Activated CD8-positive, alpha-beta memory T cell treated with anti-CD3 and anti-CD28 coated beads, Interleukin-2, amount 50 U/mL, for 24 hours (primary cell): Measurements from ENCODE around the gene SLIRP.
"Not testable (repeated sequence)": the region's sequence is repeated elsewhere in the genome, so short reads cannot be mapped to it uniquely, and the experiment has no call there.

Source experiments
- DNase-seq: peaks from one replicate; pipeline ENCODE4 v3.0.0-alpha.2; 2020; ENCODE audit errors: extremely low read depth

The SLIRP gene

GRCh38 chr14:77741438-77741837 is 33.5 kb downstream of the SLIRP start:
- no peak for DNase-seq

- no peak for DNase-seq
Measured at GRCh38 chr14:77746064-77746702, 38.3 kb downstream of the SLIRP start.

DNA sequence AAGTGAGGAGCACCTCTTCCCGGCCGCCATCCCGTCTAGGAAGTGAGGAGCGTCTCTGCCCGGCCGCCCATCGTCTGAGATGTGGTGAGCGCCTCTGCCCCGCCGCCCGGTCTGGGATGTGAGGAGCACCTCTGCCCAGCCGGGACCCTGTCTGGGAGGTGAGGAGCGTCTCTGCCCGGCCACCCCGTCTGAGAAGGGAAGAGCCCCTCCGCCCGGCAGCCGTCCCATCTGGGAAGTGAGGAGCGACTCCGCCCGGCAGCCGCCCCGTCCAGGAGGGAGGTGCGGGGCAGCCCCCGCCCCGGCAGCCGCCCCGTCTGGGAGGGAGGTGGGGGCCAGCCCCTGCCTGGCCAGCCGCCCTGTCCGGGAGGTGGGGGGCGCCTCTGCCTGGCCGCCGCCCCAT is 39.5 kb downstream of the SLIRP start:
- DNase-seq: not testable (repeated sequence)

- no peak for DNase-seq
Measured at GRCh38 chr14:77752266-77752665, 44.4 kb downstream of the SLIRP start.

DNA sequence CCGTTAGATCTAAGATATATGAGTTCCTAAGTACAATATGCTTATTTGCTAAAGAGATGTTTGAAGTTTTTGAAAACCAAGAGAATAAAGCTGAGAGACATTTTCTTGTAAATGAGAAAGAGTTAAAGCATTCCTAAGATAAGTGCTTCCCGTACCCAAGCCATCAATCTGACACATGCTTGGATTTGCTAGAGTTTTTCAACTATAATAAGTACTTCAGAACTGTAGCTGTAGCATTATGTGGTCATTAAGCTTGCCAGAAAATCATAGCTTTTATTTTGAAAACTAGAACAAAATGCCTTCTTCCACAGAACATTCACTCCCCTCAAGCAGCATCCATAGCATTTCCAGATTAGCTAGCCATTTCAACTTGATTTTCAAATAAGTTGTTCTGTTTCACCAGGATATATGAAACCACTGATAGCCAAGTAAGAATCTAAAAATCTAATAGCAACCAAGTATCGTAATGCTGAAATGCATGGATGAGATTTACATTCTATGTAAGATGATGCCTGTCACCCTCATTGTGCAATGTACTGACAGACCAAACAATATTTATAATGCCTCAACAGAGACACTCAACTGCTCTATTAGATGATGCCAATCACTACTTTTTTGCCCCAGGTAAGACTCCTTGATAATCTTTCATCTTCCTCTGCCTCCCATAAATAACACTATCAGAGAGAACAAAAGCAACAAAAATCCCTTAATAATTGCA is 45.1 kb downstream of the SLIRP start:
- DNase-seq: no peak

GRCh38 chr14:77760381-77761204 is 52.7 kb downstream of the SLIRP start, which contains the start of gene SNW1:
Gene SNW1, minus strand, starts transcription at chr14:77761156. Its CDS starts 29 bp downstream, at chr14:77761127.
- DNase-seq: peak; percentile 86

DNA sequence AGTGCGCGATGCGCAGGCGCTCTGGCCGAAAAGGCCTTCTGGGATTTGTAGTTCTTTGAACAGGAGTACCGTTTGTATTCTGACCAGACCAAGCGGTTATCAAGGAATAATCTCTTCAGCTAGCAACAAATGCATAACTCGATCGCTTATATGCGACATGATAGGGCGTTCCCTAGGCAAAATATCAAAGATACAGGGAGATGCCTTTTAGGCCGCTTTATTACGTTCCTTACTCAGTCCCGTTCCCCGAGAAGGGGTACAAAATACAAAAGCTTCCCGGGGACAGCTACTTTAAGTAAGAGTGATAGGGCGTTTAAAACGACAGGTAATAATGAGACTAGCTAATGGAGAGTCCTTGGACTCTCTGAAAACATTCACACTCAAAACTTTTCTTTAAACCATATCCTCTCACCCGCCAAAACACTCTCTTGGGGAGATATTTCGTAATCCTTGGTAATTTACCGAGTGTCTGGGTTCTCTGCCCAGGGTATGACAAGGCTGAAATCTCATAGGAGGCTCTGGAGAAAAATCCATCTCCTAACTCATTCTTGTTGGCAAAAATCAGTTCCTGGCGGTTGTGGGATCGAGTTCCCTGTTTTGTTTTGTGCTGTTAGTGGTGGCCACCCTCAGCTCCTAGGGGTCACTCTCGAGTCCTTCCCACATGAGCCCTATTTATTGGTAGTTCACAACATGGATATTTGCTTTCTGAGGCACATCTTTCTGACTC is 53.5 kb downstream of the SLIRP start:
- DNase-seq: no peak

DNA sequence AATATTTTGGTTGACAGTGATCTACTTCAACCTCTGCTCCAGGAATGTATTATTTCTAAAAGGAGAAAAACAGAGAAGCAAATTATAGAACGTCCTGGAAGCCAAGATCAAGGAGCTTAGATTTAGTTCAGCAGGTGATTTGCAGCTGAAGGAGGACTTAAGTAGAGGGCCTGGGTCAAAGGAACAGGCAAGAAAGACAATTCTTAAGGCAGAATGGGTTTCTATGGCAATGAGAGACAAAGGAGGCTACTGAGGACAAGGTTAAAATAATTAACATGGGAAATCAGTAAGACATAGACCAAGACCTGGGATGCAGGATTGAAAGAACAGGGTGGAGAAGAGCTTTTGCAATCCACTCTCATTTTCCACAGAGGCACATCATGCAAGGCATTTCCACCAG is 55.4 kb downstream of the SLIRP start:
- DNase-seq: no peak

- no peak for DNase-seq
Measured at GRCh38 chr14:77763978-77764377, 56.1 kb downstream of the SLIRP start.
